Renal pelvis (tissue), 4 donors: ENCODE measurements around the gene LAMTOR4. TPM values are rescaled to one million over a fixed set of nuclear protein-coding genes. Genes with fewer than 3 reads are reported as not detected.
"Not testable (repeated sequence)": the region's sequence is repeated elsewhere in the genome, so short reads cannot be mapped to it uniquely, and the experiment has no call there.

Source experiments
- DNase-seq: peaks from one replicate; pipeline ENCODE4 v3.0.0-alpha.2; 2013
- polyA plus RNA-seq, 3 donors: library from polyadenylated mRNA; unstranded; fragments of 120-200 nt; gene quantifications; one replicate each; pipeline ENCODE4 v1.2.1, GENCODE V29; 2013; ENCODE audit not compliant: insufficient read length in 3 of 3

The LAMTOR4 gene
- polyA plus RNA-seq, 3 donors = 116 to 136 (median 129) TPM

DNA sequence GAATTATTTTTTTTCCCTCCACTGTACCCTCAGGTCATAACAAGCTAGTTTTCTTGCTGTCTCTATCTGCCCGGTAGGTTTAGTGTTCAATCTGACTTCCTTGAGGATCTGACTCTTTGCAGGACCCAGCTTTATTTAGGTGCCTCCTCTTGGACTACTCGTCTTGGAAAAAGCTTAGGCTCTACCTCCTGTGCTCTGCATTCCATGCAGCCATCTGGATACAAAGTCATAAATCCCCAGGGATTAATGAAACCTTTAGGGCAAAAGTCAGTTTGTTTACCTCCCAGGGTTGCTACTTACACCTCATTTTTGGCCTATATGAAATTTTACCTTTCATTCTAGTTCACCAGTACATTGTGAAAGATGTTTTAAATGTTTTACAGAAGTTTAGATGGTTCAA, 37.0 kb downstream of the LAMTOR4 start:
- DNase-seq = no peak

DNA sequence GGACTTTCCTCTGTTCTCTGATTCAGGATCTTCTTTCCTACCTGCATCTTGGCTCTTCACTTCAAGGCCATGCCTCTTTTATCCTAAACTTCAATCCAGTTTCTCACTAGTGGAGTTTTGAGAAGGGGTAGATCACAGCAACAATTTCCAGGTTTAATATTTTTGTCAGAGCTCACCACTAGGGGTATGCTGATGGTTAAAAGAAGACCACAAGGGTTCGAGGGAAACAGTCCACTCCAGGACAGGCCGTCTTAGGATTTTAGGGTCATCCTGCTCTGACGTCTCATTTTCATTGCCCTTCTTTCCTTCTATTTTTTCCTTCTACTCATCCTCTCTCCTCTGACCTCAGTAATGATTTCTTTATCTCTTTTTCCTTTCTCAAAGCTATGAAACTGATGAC, 40.3 kb downstream of the LAMTOR4 start:
- DNase-seq = no peak

GRCh38 chr7:100190048-100190711, 41.5 kb downstream of the LAMTOR4 start:
- no peak for DNase-seq

- no peak for DNase-seq
These were observed 43.1 kb downstream of the LAMTOR4 start for GRCh38 chr7:100191775-100192174.

DNA sequence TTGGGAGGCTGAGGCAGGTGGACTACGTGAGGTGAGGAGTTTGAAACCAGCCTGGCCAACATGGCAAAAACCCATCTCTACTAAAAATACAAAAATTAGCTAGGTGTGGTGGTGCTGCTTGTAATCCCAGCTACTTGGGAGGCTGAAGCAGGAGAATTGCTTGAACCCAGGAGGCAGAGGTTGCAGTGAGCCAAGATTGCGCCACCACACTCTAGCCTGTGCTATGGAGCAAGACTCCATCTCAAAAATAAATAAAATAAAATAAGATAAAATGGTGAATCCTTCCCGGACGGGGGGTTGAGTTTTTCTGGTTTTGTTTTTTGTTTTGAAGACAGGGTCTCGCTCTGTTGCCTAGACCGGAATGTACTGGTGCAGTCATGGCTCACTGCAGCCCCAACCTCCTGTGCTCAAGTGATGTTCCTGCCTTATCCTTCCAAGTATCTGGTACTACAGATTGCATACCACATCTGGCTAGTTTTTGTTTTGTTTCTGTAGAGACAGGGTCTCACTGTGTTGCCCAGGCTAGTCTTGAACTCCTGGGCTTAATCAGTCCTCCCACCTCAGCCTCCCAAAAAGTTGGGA, 43.7 kb downstream of the LAMTOR4 start:
- DNase-seq = not testable (repeated sequence)

GRCh38 chr7:100192969-100193368, 44.3 kb downstream of the LAMTOR4 start:
- no peak for DNase-seq

DNA sequence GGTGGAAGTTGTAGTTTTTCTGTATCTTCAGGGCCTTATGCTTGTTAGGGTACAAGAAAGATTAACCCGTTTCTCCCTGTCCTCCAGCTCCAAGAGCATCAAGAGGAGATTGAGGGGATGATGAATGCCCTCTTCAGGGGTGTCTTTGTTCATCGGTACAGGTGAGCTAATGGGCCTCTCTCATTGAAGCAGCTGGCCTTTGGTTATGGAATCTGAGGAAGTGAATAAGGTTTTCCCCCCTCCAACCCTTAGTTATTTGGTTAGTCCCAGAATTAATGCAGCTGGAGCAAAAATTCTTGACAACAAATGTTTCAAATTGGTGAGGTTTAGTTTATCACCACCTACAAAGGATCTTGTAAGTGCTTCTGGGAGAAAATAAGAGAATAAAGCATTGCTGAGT, 46.5 kb downstream of the LAMTOR4 start:
- DNase-seq = no peak

GRCh38 chr7:100195901-100196322, 47.2 kb downstream of the LAMTOR4 start:
- DNase-seq = not testable (repeated sequence)

GRCh38 chr7:100198266-100198665, 49.5 kb downstream of the LAMTOR4 start:
- DNase-seq = no peak

- no peak for DNase-seq
These were observed 52.0 kb downstream of the LAMTOR4 start for GRCh38 chr7:100200693-100201092.

Other genes starting within 250 kb of the LAMTOR4 start
- 10 to 100 TPM; 30.1 to 39.5 (median 31.1) TPM for gene TRIM4, start 229.4 kb upstream of the LAMTOR4 start, polyA plus RNA-seq
- gene GJC3, start 219.3 kb upstream of the LAMTOR4 start, polyA plus RNA-seq = 1 to 10 TPM in 1 of 3 donors, under 1 TPM in 2; 0.86 to 1.7 (median 0.95) TPM
- gene AZGP1, start 172.9 kb upstream of the LAMTOR4 start, polyA plus RNA-seq = 10 to 100 TPM; 62.6 to 70.1 (median 68.7) TPM
- 10 to 100 TPM; 42.4 to 68.8 (median 63.1) TPM for gene ZKSCAN1, start 133.3 kb upstream of the LAMTOR4 start, polyA plus RNA-seq
- gene ZSCAN21, start 99.1 kb upstream of the LAMTOR4 start, polyA plus RNA-seq = 10 to 100 TPM; 22.8 to 27.1 (median 23.3) TPM
- 10 to 100 TPM; 50.5 to 58.6 (median 57.8) TPM for gene ZNF3, start 67.2 kb upstream of the LAMTOR4 start, polyA plus RNA-seq
- 100 to 1,000 TPM; 133 to 137 (median 135) TPM for gene COPS6, start 59.9 kb upstream of the LAMTOR4 start, polyA plus RNA-seq
- 100 to 1,000 TPM; 166 to 180 (median 170) TPM for gene MCM7, start 47.5 kb upstream of the LAMTOR4 start, polyA plus RNA-seq
- 10 to 100 TPM; 33.4 to 39.4 (median 39.0) TPM for gene AP4M1, start 47.3 kb upstream of the LAMTOR4 start, polyA plus RNA-seq
- 10 to 100 TPM; 65.8 to 72.3 (median 69.2) TPM for gene TAF6, start 29.6 kb upstream of the LAMTOR4 start, polyA plus RNA-seq
- 10 to 100 TPM; 39.3 to 43.0 (median 41.5) TPM for gene CNPY4, start 29.3 kb upstream of the LAMTOR4 start, polyA plus RNA-seq
- gene MBLAC1, start 22.0 kb upstream of the LAMTOR4 start, polyA plus RNA-seq = 1 to 10 TPM; 1.7 to 2.6 (median 2.0) TPM
- 10 to 100 TPM; 21.0 to 27.1 (median 24.7) TPM for gene TRAPPC14, start 9.8 kb downstream of the LAMTOR4 start, polyA plus RNA-seq
- gene GAL3ST4, start 19.7 kb downstream of the LAMTOR4 start, polyA plus RNA-seq = 1 to 10 TPM; 5.8 to 6.0 (median 5.9) TPM
- gene GPC2, start 28.5 kb downstream of the LAMTOR4 start, polyA plus RNA-seq = 10 to 100 TPM; 13.6 to 16.6 (median 14.0) TPM
- 10 to 100 TPM; 10.2 to 33.4 (median 30.1) TPM for gene STAG3, start 29.0 kb downstream of the LAMTOR4 start, polyA plus RNA-seq
- 1 to 10 TPM; 2.0 to 9.2 (median 8.1) TPM for gene PVRIG, start 71.0 kb downstream of the LAMTOR4 start, polyA plus RNA-seq
- gene SPDYE3, start 158.8 kb downstream of the LAMTOR4 start, polyA plus RNA-seq = 10 to 100 TPM in 1 of 3 donors, 1 to 10 TPM in 2; 6.4 to 10.4 (median 8.1) TPM
- 10 to 100 TPM; 35.8 to 63.6 (median 63.1) TPM for gene PILRB, start 209.2 kb downstream of the LAMTOR4 start, polyA plus RNA-seq
- 10 to 100 TPM in 1 of 3 donors, 1 to 10 TPM in 2; 4.5 to 10.1 (median 6.3) TPM for gene PILRA, start 224.6 kb downstream of the LAMTOR4 start, polyA plus RNA-seq